Measurements from ENCODE around the gene CDC6.
"Not testable (repeated sequence)": the region's sequence is repeated elsewhere in the genome, so short reads cannot be mapped to it uniquely, and the experiment has no call there.

The CDC6 gene

GRCh38 chr17:40303708-40304551 is 16.3 kb downstream of the CDC6 start:
- TF ChIP-seq CTCF (IDR thresholded peaks at IDR 0.05; ENCODE audit: control insufficient read depth, insufficient read depth, low read depth, low read length, missing control alignments): no peak
- no peak for DNase-seq (ENCODE audit: low read depth)
- no peak overlapping the region for H3K4me3 ChIP-seq (ENCODE audit: control insufficient read depth, low read depth, low read length)

- not testable (repeated sequence) for H3K4me3 ChIP-seq (ENCODE audit: control insufficient read depth, low read depth, low read length); DNase-seq (ENCODE audit: low read depth)
Measured at GRCh38 chr17:40304552-40304863, 16.8 kb downstream of the CDC6 start.

GRCh38 chr17:40304866-40305265 is 17.2 kb downstream of the CDC6 start:
- DNase-seq (ENCODE audit: low read depth); H3K4me3 ChIP-seq (ENCODE audit: control insufficient read depth, low read depth, low read length): not testable (repeated sequence)

GRCh38 chr17:40306395-40306794 is 18.7 kb downstream of the CDC6 start:
- TF ChIP-seq CTCF (IDR thresholded peaks at IDR 0.05; ENCODE audit: control insufficient read depth, insufficient read depth, low read depth, low read length, missing control alignments): no peak
- DNase-seq (ENCODE audit: low read depth): no peak

GRCh38 chr17:40307001-40307730 is 19.5 kb downstream of the CDC6 start:
- no peak overlapping the region for H3K4me3 ChIP-seq (ENCODE audit: control insufficient read depth, low read depth, low read length)
- no peak for DNase-seq (ENCODE audit: low read depth)
- no peak for TF ChIP-seq CTCF (IDR thresholded peaks at IDR 0.05; ENCODE audit: control insufficient read depth, insufficient read depth, low read depth, low read length, missing control alignments)

More at GRCh38 chr17:40306395-40306794, 18.7 kb downstream of the CDC6 start:
- H3K4me3 ChIP-seq (ENCODE audit: control insufficient read depth, low read depth, low read length): no peak overlapping the region

GRCh38 chr17:40307740-40308239 is 20.1 kb downstream of the CDC6 start:
- DNase-seq (ENCODE audit: low read depth): no peak
- H3K4me3 ChIP-seq (ENCODE audit: control insufficient read depth, low read depth, low read length): no peak overlapping the region
- no peak for TF ChIP-seq CTCF (IDR thresholded peaks at IDR 0.05; ENCODE audit: control insufficient read depth, insufficient read depth, low read depth, low read length, missing control alignments)

- H3K4me3 ChIP-seq (ENCODE audit: control insufficient read depth, low read depth, low read length): peak within 1 kb of the TSS; percentile 24
- no peak for DNase-seq (ENCODE audit: low read depth)
- TF ChIP-seq CTCF (IDR thresholded peaks at IDR 0.05; ENCODE audit: control insufficient read depth, insufficient read depth, low read depth, low read length, missing control alignments): no peak
Measured at GRCh38 chr17:40309031-40309948, 21.6 kb downstream of the CDC6 start, which contains the start of gene RARA. RARA (plus strand) TSS chr17:40309180; CDS start chr17:40331219, 22,039 bp downstream.
